Type B pancreatic cell (in vitro differentiated cells): ENCODE results near the gene ANG. TPM values are rescaled to one million over a fixed set of nuclear protein-coding genes. Genes with fewer than 3 reads are reported as not detected.

Experiments
- DNase-seq: peaks from one replicate; pipeline ENCODE4 v3.0.0; 2021; ENCODE audit warnings: mixed read lengths; ENCODE audit not compliant: unreplicated experiment; ENCODE audit errors: extremely low spot score
- H3K27ac Mint-ChIP-seq: 2 replicates; pipeline ENCODE4 v1.8.0; 2021; ENCODE audit warnings: mild to moderate bottlenecking, mixed read lengths
- H3K27me3 Mint-ChIP-seq: 2 replicates; pipeline ENCODE4 v1.8.0; 2021; ENCODE audit warnings: mixed read lengths
- H3K36me3 Mint-ChIP-seq: 2 replicates; pipeline ENCODE4 v1.8.0; 2021; ENCODE audit warnings: mixed read lengths
- H3K4me1 Mint-ChIP-seq: one replicate; pipeline ENCODE4 v1.8.0; 2021; ENCODE audit warnings: mixed read lengths; ENCODE audit not compliant: unreplicated experiment
- H3K4me3 Mint-ChIP-seq: 2 replicates; pipeline ENCODE4 v1.8.0; 2021; ENCODE audit warnings: mild to moderate bottlenecking, mixed read lengths
- H3K9me3 Mint-ChIP-seq: 2 replicates; pipeline ENCODE4 v1.8.0; 2021; ENCODE audit warnings: mixed read lengths
- total RNA-seq: library from RNA; stranded (reverse); gene quantifications from 2 replicates; pipeline ENCODE4 v1.2.1, GENCODE V29; 2021; ENCODE audit warnings: low replicate concordance
- TF ChIP-seq, protein P1 (sequence below): fragments of 200-600 bp; sonication (generic); conservative IDR thresholded peaks from 2 replicates; pipeline ENCODE4 v1.5.0; 2021; ENCODE audit warnings: antibody characterized with exemption, mild to moderate bottlenecking

The ANG gene
- total RNA-seq, 1 donor from 2014 or later = 24.5 TPM

DNA sequence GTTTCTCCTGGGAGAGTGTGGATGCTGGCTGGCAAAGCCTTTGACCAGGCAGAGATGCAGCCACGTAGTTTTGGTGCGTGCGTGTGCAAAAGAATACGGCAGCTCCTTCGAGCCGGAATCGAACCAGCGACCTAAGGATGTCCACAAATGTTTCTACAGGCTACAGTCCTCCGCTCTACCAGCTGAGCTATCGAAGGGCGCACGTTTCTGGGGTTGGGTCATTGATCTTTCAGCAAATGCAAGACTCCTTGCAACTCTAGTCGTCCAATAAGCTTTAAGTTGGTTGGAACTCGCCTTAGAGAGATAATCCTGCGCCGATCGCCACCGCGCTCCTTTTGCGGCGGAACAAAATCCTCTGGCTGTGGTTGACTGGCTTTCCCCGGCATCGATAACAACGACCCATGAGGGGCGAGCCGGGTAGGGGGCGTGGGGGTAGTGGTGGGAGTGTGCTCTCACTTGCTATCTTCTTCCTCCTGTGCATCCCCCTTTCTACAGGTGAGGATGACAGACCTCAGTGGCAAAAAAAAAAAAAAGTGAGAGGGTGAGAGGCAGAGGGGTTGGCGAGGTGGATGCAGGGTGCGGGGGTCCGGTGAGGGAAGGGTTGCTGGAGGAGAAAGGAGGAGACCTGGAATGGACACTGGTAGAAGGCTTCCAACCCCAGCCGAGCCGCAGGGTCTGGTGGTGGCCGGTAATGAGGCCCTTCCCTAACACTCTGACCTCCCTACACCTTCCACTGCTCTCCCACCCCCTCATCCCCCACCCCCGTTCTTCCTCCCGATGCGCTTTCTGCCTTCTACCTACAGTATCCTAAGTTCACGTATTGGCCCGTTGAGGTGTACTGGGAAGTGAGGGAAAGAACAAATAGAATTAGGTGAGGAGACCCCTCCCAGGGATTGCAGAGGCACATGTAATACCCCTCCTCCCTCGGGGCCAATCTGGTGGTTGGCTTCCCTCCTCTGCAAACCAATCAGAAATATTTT is 35.3 kb upstream of the ANG start:
- Mint-ChIP-seq H3K4me1 (no peaks in the 10 kb centered on the region), H3K4me3 (peak overlapping the region; percentile 76), H3K27me3 (peaks cover 77% of the 10 kb centered on the region), H3K27ac (no peak overlapping the region), H3K9me3 (no peaks in the 10 kb centered on the region), H3K36me3 (no peaks in the 10 kb centered on the region)
- TF ChIP-seq, protein P1, sequence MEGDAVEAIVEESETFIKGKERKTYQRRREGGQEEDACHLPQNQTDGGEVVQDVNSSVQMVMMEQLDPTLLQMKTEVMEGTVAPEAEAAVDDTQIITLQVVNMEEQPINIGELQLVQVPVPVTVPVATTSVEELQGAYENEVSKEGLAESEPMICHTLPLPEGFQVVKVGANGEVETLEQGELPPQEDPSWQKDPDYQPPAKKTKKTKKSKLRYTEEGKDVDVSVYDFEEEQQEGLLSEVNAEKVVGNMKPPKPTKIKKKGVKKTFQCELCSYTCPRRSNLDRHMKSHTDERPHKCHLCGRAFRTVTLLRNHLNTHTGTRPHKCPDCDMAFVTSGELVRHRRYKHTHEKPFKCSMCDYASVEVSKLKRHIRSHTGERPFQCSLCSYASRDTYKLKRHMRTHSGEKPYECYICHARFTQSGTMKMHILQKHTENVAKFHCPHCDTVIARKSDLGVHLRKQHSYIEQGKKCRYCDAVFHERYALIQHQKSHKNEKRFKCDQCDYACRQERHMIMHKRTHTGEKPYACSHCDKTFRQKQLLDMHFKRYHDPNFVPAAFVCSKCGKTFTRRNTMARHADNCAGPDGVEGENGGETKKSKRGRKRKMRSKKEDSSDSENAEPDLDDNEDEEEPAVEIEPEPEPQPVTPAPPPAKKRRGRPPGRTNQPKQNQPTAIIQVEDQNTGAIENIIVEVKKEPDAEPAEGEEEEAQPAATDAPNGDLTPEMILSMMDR = no peak
- DNase-seq = no peak

DNA sequence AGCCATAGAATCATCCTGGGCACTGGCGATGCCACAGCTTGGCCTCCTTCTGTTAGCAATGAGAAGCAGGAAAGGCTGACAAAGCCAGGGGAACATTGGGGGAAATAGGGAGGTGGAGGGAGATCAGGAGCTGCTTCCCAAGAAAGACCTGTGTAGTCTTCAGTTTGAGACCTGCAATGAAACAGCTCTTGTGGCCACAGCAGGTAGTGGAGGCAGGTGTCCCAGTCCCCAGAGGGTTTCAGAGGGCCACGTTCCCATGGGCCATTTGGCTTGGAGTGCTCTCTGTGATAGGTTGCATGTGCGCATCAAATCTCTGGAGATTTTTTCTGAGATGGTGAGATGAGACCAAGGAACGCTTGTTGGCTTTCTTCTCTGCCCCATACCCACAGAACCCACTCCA is 32.7 kb upstream of the ANG start:
- Mint-ChIP-seq H3K27me3 (peaks cover 94% of the 10 kb centered on the region), H3K4me3 (no peak overlapping the region), H3K36me3 (no peaks in the 10 kb centered on the region), H3K9me3 (no peaks in the 10 kb centered on the region), H3K27ac (no peak overlapping the region), H3K4me1 (no peaks in the 10 kb centered on the region)
- TF ChIP-seq, protein P1 = no peak
- no peak for DNase-seq

DNA sequence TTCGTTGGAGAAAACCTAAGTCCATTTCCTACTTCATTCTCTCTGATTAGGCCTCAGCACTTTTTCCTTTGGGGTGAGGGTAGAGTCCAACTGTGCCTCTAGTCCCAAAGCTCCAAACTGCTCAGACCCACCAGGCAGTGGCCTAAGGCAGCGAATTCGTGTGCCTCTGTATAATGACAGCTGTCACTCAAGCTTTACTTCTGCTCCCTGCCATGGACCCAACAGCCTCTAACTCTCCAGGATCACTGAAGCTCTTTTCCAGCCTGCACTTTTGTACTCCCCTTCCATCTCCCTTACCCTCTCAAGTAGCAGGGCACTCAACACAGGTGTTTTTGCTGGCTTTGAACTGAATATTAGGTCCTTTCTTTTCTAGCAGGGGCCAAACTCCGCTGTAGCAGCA is 32.3 kb upstream of the ANG start:
- no peak overlapping the region for H3K4me3 Mint-ChIP-seq
- TF ChIP-seq, protein P1 = no peak
- peaks cover 95% of the 10 kb centered on the region for H3K27me3 Mint-ChIP-seq
- H3K27ac Mint-ChIP-seq = no peak overlapping the region
- no peaks in the 10 kb centered on the region for H3K9me3 Mint-ChIP-seq
- H3K4me1 Mint-ChIP-seq = no peaks in the 10 kb centered on the region
- DNase-seq = no peak
- H3K36me3 Mint-ChIP-seq = no peaks in the 10 kb centered on the region

DNA sequence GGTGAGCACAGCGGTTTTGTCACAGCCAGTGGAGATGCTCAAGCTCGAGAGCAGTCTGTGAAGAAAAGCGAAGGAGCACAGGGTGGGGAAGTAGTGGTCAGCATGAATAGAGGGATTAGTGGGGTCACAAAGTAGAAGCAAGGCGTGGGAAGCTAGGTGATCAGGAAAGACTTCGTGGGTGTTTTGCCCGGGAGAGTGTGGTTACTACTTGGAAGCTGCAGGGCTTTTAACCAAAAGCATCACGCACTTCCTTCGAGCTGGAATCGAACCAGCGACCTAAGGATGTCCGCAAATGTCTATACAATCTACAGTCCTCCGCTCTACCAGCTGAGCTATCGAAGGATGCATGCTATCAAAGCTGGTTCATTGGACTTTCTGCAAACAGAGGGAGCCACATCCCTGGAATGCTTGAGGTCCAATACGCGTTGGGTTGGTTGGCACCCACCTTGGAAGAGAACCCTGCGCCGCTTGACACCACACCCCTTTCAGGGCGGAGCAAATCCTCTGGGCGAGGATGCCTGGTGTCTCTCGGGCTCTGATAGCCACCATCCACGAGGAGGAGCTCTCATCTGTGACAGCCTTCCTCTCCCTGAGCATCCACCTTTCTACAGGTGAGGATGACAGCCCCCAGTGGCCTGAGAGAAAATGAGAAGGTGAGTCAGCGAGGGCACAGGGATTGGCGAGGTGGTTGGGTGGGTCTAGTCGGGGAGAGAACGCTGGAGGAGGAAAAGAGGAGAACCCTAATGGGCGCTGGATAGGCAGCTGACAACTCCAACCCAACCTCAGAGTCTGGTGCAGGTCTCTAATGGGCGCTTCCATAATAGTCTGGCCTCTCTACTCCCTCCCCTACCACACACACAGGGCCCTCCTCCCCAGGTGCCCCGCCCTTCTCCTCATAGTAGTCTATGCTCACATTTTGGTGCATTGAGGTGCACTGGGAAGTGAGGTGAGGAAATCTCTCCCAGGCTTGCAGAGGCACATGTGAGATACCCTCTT is 31.1 kb upstream of the ANG start:
- H3K36me3 Mint-ChIP-seq = no peaks in the 10 kb centered on the region
- peak overlapping the region; percentile 8 for H3K4me3 Mint-ChIP-seq
- no peak for DNase-seq
- no peaks in the 10 kb centered on the region for H3K4me1 Mint-ChIP-seq
- no peaks in the 10 kb centered on the region for H3K9me3 Mint-ChIP-seq
- TF ChIP-seq, protein P1 = no peak
- H3K27me3 Mint-ChIP-seq = peaks cover 96% of the 10 kb centered on the region
- H3K27ac Mint-ChIP-seq = no peak overlapping the region

DNA sequence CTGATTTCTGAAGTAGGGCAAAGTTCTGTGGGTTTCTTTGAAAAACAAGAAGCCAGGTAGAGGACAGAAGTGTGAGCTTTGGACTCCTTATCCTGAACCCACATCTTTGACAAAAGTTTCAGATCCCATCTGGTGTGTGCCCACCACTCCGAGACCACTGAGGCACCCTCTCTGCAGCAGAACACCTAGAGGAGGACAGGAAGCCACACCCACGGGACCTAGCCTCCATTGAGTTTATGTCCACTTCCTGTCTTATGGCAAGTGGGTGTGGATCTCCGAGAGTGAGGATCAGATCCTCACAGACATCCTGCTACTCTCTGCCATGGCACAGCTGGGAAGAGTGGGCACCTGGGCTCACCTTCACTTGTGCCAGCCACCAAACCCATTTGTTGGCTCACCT is 30.3 kb upstream of the ANG start:
- no peak overlapping the region for H3K4me3 Mint-ChIP-seq
- no peaks in the 10 kb centered on the region for H3K36me3 Mint-ChIP-seq
- no peak for DNase-seq
- no peak overlapping the region for H3K27ac Mint-ChIP-seq
- H3K9me3 Mint-ChIP-seq = no peaks in the 10 kb centered on the region
- TF ChIP-seq, protein P1 = no peak
- H3K4me1 Mint-ChIP-seq = no peaks in the 10 kb centered on the region
- peaks cover 96% of the 10 kb centered on the region for H3K27me3 Mint-ChIP-seq
